Subcutaneous abdominal adipose tissue (tissue), 5 donors: ENCODE results near the gene EVI5.

Source experiments
- H3K27ac ChIP-seq: one replicate; pipeline ENCODE4 v1.7.0; 2013; ENCODE audit warnings: low read depth, mild to moderate bottlenecking, inconsistent platforms, low read length, moderate library complexity
- H3K27me3 ChIP-seq, 5 donors: one replicate each; pipeline ENCODE4 v1.7.0; 2013; ENCODE audit warnings: low read length in 5 of 5, inconsistent platforms in 1 of 5; ENCODE audit not compliant: control insufficient read depth in 5 of 5, insufficient read depth in 4 of 5
- H3K36me3 ChIP-seq, 5 donors: one replicate each; pipeline ENCODE4 v1.7.0; 2013; ENCODE audit warnings: low read length in 5 of 5; ENCODE audit not compliant: control insufficient read depth in 5 of 5, insufficient read depth in 5 of 5
- H3K4me1 ChIP-seq, 5 donors: one replicate each; pipeline ENCODE4 v1.7.0; 2013; ENCODE audit warnings: low read length in 5 of 5, mild to moderate bottlenecking in 3 of 5, moderate library complexity in 1 of 5; ENCODE audit not compliant: control insufficient read depth in 5 of 5, insufficient read depth in 5 of 5
- H3K4me3 ChIP-seq, 5 donors: one replicate each; pipeline ENCODE4 v1.7.0; 2013; ENCODE audit warnings: low read length in 5 of 5, low read depth in 1 of 5
- H3K9ac ChIP-seq, 5 donors: one replicate each; pipeline ENCODE4 v1.7.0; 2013; ENCODE audit warnings: low read length in 5 of 5, mild to moderate bottlenecking in 4 of 5, moderate library complexity in 3 of 5
- H3K9me3 ChIP-seq, 5 donors: one replicate each; pipeline ENCODE4 v1.7.0; 2013; ENCODE audit warnings: low read length in 5 of 5; ENCODE audit not compliant: control insufficient read depth in 5 of 5
- donor health status: healthy.
- donor health status: healthy.
- donor health status: healthy.
- donor health status: healthy.
- donor health status: healthy.

EVI5 gene

GRCh38 chr1:92707292-92707691 is 77.6 kb downstream of the EVI5 start:
- Histone ChIP-seq H3K9ac (no peak overlapping the region), H3K9me3 (no peaks in the 10 kb centered on the region), H3K27ac (no peak overlapping the region), H3K4me1 (no peaks in the 10 kb centered on the region), H3K27me3 (no peaks in the 10 kb centered on the region), H3K36me3 (no peaks in the 10 kb centered on the region), H3K4me3 (no peak overlapping the region)

GRCh38 chr1:92705446-92705845 is 79.5 kb downstream of the EVI5 start:
- Histone ChIP-seq H3K36me3 (no peaks in the 10 kb centered on the region), H3K4me3 (no peak overlapping the region), H3K27ac (no peak overlapping the region), H3K4me1 (no peaks in the 10 kb centered on the region), H3K27me3 (no peaks in the 10 kb centered on the region), H3K9me3 (no peaks in the 10 kb centered on the region), H3K9ac (no peak overlapping the region)

- H3K4me1 ChIP-seq, result peaks cover 0 to 10% (median 4%) of the 10 kb centered on the region in 5 donors
- H3K9ac ChIP-seq, result no peak overlapping the region
- no peak overlapping the region for H3K4me3 ChIP-seq
- H3K36me3 ChIP-seq, result peaks cover 0 to 6% (median 2%) of the 10 kb centered on the region in 5 donors
- H3K27ac ChIP-seq, result no peak overlapping the region
- H3K9me3 ChIP-seq, result no peaks in the 10 kb centered on the region
- H3K27me3 ChIP-seq, result no peaks in the 10 kb centered on the region
Measured at GRCh38 chr1:92701147-92701546, 83.8 kb downstream of the EVI5 start.

GRCh38 chr1:92698932-92699331 is 86.0 kb downstream of the EVI5 start:
- Histone ChIP-seq H3K4me3 (no peak overlapping the region), H3K9ac (no peak overlapping the region), H3K27me3 (no peaks in the 10 kb centered on the region), H3K9me3 (no peaks in the 10 kb centered on the region), H3K27ac (no peak overlapping the region), H3K4me1 (peaks cover 0 to 10% (median 4%) of the 10 kb centered on the region in 5 donors), H3K36me3 (peaks cover 9 to 19% (median 15%) of the 10 kb centered on the region in 5 donors)

- Histone ChIP-seq H3K36me3 (peaks cover 11 to 40% (median 32%) of the 10 kb centered on the region in 5 donors), H3K9me3 (no peaks in the 10 kb centered on the region), H3K9ac (no peak overlapping the region), H3K27me3 (no peaks in the 10 kb centered on the region), H3K4me3 (no peak overlapping the region), H3K27ac (no peak overlapping the region), H3K4me1 (peaks cover 0 to 10% (median 4%) of the 10 kb centered on the region in 5 donors)
Measured at GRCh38 chr1:92695104-92695503, 89.8 kb downstream of the EVI5 start.

GRCh38 chr1:92691925-92692324 is 93.0 kb downstream of the EVI5 start:
- Histone ChIP-seq H3K4me3 (no peak overlapping the region), H3K4me1 (no peaks in the 10 kb centered on the region), H3K9me3 (no peaks in the 10 kb centered on the region), H3K36me3 (peaks cover 11 to 44% (median 43%) of the 10 kb centered on the region in 5 donors), H3K27ac (no peak overlapping the region), H3K9ac (no peak overlapping the region), H3K27me3 (no peaks in the 10 kb centered on the region)

- Histone ChIP-seq H3K4me1 (no peaks in the 10 kb centered on the region), H3K9ac (no peak overlapping the region), H3K36me3 (peaks cover 11 to 44% (median 43%) of the 10 kb centered on the region in 5 donors), H3K27ac (no peak overlapping the region), H3K27me3 (no peaks in the 10 kb centered on the region), H3K4me3 (no peak overlapping the region), H3K9me3 (no peaks in the 10 kb centered on the region)
Measured at GRCh38 chr1:92690212-92690906, 94.5 kb downstream of the EVI5 start.

- Histone ChIP-seq H3K9me3 (no peaks in the 10 kb centered on the region), H3K27me3 (no peaks in the 10 kb centered on the region), H3K9ac (no peak overlapping the region), H3K36me3 (peaks cover 5 to 17% (median 12%) of the 10 kb centered on the region in 5 donors), H3K4me1 (no peaks in the 10 kb centered on the region), H3K27ac (no peak overlapping the region), H3K4me3 (no peak overlapping the region)
Measured at GRCh38 chr1:92679980-92680379, 104.9 kb downstream of the EVI5 start.

- H3K9me3 ChIP-seq, result no peaks in the 10 kb centered on the region
- H3K9ac ChIP-seq, result no peak overlapping the region
- no peak overlapping the region for H3K4me3 ChIP-seq
- peaks cover 4 to 15% (median 6%) of the 10 kb centered on the region in 5 donors for H3K36me3 ChIP-seq
- H3K4me1 ChIP-seq, result no peaks in the 10 kb centered on the region
- H3K27me3 ChIP-seq, result no peaks in the 10 kb centered on the region
- no peak overlapping the region for H3K27ac ChIP-seq
Measured at GRCh38 chr1:92663775-92664174, 121.1 kb downstream of the EVI5 start.

- Histone ChIP-seq H3K36me3 (peaks cover 10 to 23% (median 13%) of the 10 kb centered on the region in 5 donors), H3K27ac (no peak overlapping the region), H3K4me3 (no peak overlapping the region), H3K27me3 (no peaks in the 10 kb centered on the region), H3K9me3 (peaks cover 0 to under 1% (median 0%) of the 10 kb centered on the region in 5 donors), H3K9ac (no peak overlapping the region), H3K4me1 (no peaks in the 10 kb centered on the region)
Measured at GRCh38 chr1:92662048-92662447, 122.9 kb downstream of the EVI5 start.
